DOHH2 (cell line): Measurements from ENCODE around the gene SLC35F4.

Source experiments
- CTCF ChIP-seq: fragments of 200-600 bp; sonication (generic); IDR thresholded peaks from one replicate; pipeline ENCODE4 v1.5.1; 2014; ENCODE audit warnings: antibody characterized with exemption, mild to moderate bottlenecking, low read depth, low read length; ENCODE audit not compliant: poor library complexity, severe bottlenecking
- EZH2phosphoT487 ChIP-seq: fragments of 200-600 bp; sonication (generic); IDR thresholded peaks from 2 replicates; pipeline ENCODE4 v1.6.1; 2017; ENCODE audit warnings: borderline replicate concordance, mild to moderate bottlenecking, antibody characterized with exemption, low read length, moderate library complexity, mixed read lengths

- TF ChIP-seq CTCF (no peak), EZH2phosphoT487 (no peak)
These were observed 205.7 kb downstream of the SLC35F4 start for GRCh38 chr14:57660208-57660607.
